Activated naive CD4-positive, alpha-beta T cell treated with Interleukin-2 at 50 U/mL for 16 hours (primary cell): ENCODE measurements around the gene DCC.

Experiments
- DNase-seq: peaks from one replicate; pipeline ENCODE4 v3.0.0-alpha.2; 2020

DCC gene

GRCh38 chr18:52953387-52953786, 613.4 kb downstream of the DCC start:
- DNase-seq = no peak

GRCh38 chr18:52963481-52963880, 623.5 kb downstream of the DCC start:
- DNase-seq = no peak

- DNase-seq = no peak
Measured at GRCh38 chr18:52970686-52971085, 630.7 kb downstream of the DCC start.

DNA sequence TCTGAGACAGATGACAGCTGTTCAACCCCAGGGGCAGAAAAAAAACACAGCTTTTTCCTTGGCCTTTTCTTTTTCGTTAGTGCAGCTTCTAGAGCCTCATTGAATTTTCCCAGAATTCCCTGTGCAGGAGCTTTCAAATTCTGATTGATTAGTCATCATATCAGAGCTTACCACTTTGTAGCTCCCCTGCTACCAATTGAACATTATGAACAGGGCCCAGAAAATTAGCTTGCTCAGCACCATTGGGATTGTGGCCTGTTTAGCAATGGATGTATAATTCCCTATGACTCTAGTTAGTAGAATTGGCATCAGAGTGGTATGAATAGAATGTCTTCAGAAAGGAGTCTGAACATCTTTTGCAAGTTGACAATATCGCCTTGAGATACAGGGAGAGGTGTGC, 631.1 kb downstream of the DCC start:
- no peak for DNase-seq

GRCh38 chr18:52979892-52980291, 639.9 kb downstream of the DCC start:
- DNase-seq = no peak

DNA sequence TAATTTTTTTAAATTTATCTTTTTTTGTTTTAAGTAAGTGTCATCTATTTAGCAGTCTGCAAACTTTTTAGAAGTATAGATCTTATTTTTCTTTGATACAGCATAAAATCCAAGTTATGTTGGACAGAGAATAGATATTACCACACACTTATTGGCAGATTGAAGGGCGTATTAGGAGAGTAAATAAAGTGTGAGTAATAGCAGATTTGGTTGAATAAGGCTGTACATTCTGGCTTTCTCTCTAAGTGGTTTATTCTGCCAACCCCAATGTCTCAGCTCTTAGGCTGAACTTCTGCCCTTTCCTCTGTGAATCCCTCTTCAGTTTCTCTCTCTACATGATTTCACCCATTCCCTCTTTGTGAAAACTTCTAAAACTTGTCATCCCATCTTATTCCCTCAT, 651.2 kb downstream of the DCC start:
- DNase-seq = no peak

DNA sequence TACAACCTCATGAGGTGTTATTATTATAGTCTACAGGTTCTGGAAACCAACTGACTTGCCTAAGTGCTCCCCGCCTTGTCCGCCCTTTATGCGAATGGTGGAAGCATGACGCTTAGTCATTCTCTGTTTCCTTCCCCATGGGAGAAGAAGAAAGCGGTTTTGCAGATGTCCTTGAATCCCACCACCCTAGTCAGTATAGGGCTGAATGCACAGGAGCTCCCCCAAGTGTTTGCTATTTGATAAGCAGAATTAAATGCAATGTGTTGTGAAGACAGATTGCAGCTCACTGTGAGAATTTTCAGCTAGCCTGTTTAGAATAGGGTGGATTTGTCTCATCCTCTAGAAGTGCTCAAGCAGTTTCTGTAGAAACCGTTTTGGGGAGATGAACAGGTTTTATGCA, 652.0 kb downstream of the DCC start:
- DNase-seq = no peak

DNA sequence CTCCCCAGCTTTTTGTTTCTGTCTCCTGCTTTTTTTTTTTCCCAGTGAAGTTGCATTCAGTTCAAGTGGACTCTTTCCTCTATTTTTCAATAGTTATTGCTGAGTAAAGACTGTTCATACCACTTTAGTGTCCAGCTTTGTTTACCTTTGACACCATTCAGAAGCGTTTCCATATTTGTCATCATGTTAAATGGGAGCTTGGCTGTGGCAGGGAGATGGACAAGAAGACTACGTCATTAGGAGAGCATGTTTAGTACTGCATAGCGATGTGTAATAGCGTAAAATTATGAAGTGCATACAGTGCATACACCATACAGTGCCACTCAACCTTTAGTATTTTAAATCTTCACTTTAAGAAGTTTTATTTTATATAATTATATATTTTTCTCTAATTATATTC, 655.9 kb downstream of the DCC start:
- DNase-seq = no peak

DNA sequence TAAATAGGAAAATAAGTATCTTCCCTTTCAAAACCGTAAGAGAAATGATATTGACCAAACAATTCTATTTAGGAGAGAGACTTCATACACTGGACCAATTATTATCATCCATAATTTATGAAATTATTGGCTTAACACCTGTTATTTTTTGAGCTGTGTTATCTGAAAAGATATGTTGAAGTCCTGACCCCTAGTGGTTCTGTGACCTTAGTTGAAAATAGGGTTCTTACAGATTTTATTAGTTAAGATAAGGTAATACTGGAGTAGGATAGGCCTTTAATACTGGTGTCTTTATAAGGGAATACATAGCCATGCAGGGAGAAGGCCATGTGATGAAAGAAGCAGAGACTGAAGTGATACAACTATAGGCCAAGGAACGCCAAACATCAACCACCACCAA, 659.6 kb downstream of the DCC start:
- DNase-seq = no peak

DNA sequence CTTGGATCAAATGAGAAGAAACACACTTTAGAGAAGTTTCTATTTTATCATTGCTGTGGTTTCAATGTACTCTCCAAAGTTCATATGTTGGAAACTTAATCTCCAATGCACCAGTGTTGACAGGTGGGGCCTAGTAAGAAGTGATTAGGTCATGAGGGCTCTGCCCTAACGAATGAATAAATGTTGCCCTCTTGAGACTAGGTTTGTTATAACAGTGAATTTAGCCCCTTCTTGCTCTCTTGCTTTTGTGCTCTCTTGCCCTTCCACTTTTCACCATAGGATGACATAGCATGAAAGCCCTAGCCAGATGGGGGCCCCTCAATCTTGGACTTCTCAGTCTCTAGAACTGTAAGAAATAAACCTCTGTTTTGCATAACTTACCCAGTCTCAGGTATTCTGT, 664.8 kb downstream of the DCC start:
- no peak for DNase-seq

GRCh38 chr18:53018791-53019190, 678.8 kb downstream of the DCC start:
- no peak for DNase-seq

- DNase-seq = no peak
Measured at GRCh38 chr18:53025247-53025646, 685.2 kb downstream of the DCC start.

- DNase-seq = no peak
Measured at GRCh38 chr18:53028565-53028964, 688.6 kb downstream of the DCC start.

- no peak for DNase-seq
Measured at GRCh38 chr18:53033128-53033527, 693.1 kb downstream of the DCC start.

GRCh38 chr18:53038608-53039007, 698.6 kb downstream of the DCC start:
- no peak for DNase-seq

DNA sequence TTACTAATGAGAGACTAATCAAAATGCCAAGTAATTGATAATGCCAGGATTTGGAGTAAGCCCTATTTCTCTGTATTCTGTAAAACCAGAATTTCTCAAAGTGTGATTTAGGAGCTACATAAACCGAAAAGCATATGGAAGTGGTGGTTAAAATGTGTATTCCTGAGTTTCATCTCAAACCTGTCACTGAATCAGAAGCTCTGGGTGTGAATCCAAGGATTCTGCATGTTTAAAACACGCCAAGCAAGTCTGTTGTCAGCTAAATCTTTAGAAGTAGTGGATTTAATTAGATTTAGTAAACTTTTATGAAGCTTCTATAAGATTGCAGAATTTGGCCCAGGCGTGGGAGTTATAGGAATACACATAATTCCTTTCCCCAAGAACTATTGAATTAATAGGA, 700.3 kb downstream of the DCC start:
- DNase-seq = no peak

DNA sequence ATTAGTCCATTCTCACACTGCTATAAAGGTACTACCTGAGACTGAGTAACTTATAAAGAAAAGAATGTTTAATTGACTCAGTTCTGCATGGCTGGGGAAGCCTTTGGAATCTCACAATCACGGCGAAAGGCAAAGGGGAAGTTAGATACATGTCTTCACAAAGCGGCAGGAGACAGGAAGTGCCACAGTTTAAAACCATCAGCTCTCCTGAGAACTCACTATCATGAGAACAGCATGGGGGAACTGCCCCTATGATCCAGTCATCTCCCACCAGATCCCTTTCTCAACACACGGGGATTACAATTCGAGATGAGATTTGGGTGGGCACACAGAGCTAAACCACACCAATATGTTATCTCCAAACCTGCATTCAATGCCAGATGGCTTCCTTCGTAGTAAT, 716.1 kb downstream of the DCC start:
- DNase-seq = no peak

GRCh38 chr18:53070788-53071187, 730.8 kb downstream of the DCC start:
- DNase-seq = no peak

DNA sequence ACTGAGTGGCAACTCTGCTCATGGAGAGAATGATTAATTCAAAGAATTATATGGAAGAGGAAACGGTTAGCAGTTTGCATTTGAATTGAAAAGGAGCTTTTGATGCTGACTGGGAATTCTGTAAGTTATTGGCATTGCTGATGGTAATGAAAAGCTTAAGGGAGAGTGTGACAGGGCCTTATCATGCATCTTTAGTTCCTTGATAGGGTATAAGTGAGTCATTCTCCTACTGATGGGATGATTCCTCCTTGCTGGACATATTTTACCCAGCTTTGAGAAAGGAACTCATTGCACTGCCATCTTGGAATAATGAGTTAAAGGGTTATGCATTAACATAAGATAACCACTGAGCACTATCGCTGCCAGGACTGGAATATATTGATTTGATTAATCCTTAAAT, 740.7 kb downstream of the DCC start:
- no peak for DNase-seq

GRCh38 chr18:53093636-53094035, 753.6 kb downstream of the DCC start:
- DNase-seq = no peak

GRCh38 chr18:53101536-53102105, 761.6 kb downstream of the DCC start:
- DNase-seq = no peak

GRCh38 chr18:53114441-53114840, 774.4 kb downstream of the DCC start:
- no peak for DNase-seq

DNA sequence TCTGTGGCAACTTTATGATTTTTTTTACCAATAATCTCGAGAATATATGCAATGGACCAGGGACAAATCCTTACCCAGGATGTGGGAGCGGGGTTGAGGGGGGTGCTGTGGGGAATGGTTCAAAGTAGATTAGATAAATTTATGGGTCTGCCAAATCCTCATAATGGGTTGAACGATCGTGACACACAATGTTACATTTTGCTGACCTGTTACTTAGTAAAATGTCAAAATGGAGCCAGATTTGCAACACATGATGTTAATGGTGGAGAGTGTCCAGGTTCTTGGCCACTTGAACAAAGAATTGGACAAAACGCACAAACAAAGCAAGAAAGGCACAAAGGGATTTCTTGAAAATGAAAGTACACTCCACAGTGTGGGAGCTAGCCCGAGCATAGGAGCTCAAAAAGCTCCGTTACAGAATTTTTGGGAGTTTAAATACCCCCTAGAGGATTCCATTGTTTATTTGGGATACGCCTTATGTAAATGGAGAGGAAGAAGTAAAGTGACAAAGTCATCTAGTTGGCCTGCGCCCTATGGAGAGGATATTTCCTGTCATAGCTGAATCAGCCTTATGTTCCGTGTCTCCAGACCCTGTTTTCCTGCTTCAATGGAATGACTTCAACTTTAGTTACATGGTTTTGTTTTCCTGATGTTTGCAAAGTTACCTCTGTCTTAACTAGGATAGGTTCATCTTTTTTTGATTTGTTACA, 776.0 kb downstream of the DCC start:
- DNase-seq = no peak

DNA sequence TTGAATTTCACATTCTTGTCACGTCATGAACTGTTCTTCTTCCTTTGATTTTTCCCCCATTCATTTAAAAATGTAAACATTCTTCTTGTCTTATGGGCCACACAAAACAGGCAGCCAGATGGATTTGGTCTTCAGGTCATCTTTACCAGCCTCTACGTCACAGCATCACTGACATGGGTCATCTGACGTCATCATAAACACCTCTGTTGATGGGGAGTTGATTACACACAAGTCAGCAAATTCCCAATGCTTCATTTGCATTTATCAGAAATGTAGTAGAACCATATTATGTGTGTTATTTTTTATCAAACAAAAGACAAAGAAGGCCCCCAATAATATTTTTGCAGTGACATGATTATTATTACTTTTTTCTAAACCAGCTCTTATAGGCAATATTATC, 777.9 kb downstream of the DCC start:
- DNase-seq = no peak

- no peak for DNase-seq
Measured at GRCh38 chr18:53126210-53126609, 786.2 kb downstream of the DCC start.
